K562 (cell line): ENCODE measurements around the gene TP73. TPM values are rescaled to one million over a fixed set of nuclear protein-coding genes. Genes with fewer than 3 reads are reported as not detected.

Experiments
- ARID2 ChIP-seq: fragments of 450-650 bp; IDR thresholded peaks from 2 replicates; pipeline ENCODE4 v1.6.1; 2017; ENCODE audit warnings: antibody characterized with exemption, mild to moderate bottlenecking
- BACH1 ChIP-seq: fragments of 200-800 bp; sonication (Bioruptor generic); IDR thresholded peaks from 2 replicates; pipeline ENCODE4 v1.6.1; 2016; ENCODE audit warnings: missing genetic modification characterization, missing compliant biosample characterization
- BRF1 ChIP-seq: IDR thresholded peaks from 3 replicates; pipeline ENCODE4 v1.6.1; 2011; ENCODE audit warnings: borderline replicate concordance, mild to moderate bottlenecking; ENCODE audit not compliant: insufficient read length; ENCODE audit errors: extremely low read depth
- CBFA2T2 ChIP-seq: fragments of 450-650 bp; conservative IDR thresholded peaks from 2 replicates; pipeline ENCODE4 v1.6.1; 2017; ENCODE audit warnings: mild to moderate bottlenecking
- CLOCK ChIP-seq: fragments of 250-450 bp; sonication (Bioruptor Pico); IDR thresholded peaks from 2 replicates; pipeline ENCODE4 v1.4.0; 2020; ENCODE audit warnings: mild to moderate bottlenecking, moderate library complexity, borderline replicate concordance
- EZH2 ChIP-seq: IDR thresholded peaks from 2 replicates; pipeline ENCODE4 v1.6.1; 2012; ENCODE audit warnings: low read depth, mild to moderate bottlenecking, inconsistent platforms, low read length, borderline replicate concordance
- IFI16 ChIP-seq: fragments of 250-450 bp; sonication (Bioruptor Pico); IDR thresholded peaks from 2 replicates; pipeline ENCODE4 v2.1.2; 2022; ENCODE audit warnings: mild to moderate bottlenecking, inconsistent platforms
- MLX ChIP-seq, 2 experiments: fragments of 450-650 bp in 1 of 2; sonication (generic) in 1 of 2; formaldehyde crosslinking; conservative IDR thresholded peaks; 2 replicates each; pipeline versions ENCODE4 v1.4.0 to v1.8.1; 2020 to 2022; ENCODE audit warnings: mild to moderate bottlenecking in 1 of 2, missing genetic modification reagents in 1 of 2
- NCOA6 ChIP-seq: fragments of 450-650 bp; IDR thresholded peaks from 2 replicates; pipeline ENCODE4 v1.6.1; 2017; ENCODE audit warnings: mild to moderate bottlenecking
- NCOR1 ChIP-seq: fragments of 450-650 bp; IDR thresholded peaks from 2 replicates; pipeline ENCODE4 v1.6.1; 2016; ENCODE audit warnings: mild to moderate bottlenecking, moderate library complexity
- SIRT6 ChIP-seq: IDR thresholded peaks from one replicate; pipeline ENCODE4 v1.6.1; 2012; ENCODE audit warnings: low read depth, mild to moderate bottlenecking, control low read depth, inconsistent platforms, low read length, moderate library complexity
- THAP12 ChIP-seq: fragments of 250-450 bp; sonication (Bioruptor Pico); IDR thresholded peaks from 2 replicates; pipeline ENCODE4 v1.9.0; 2021; ENCODE audit warnings: mild to moderate bottlenecking, inconsistent platforms
- TSC22D4 ChIP-seq: fragments of 450-650 bp; IDR thresholded peaks from 2 replicates; pipeline ENCODE4 v1.6.1; 2016; ENCODE audit warnings: missing genetic modification characterization, missing biosample characterization, control low read depth
- ZBTB49 ChIP-seq: sonication (generic); formaldehyde crosslinking; IDR thresholded peaks from 2 replicates; pipeline ENCODE4 v1.8.0; 2022; ENCODE audit warnings: missing genetic modification reagents, mild to moderate bottlenecking, borderline replicate concordance
- ZFP91 ChIP-seq: sonication (generic); formaldehyde crosslinking; IDR thresholded peaks from 2 replicates; pipeline ENCODE4 v1.8.0; 2022; ENCODE audit warnings: mild to moderate bottlenecking, missing genetic modification reagents
- ZNF384 ChIP-seq: IDR thresholded peaks from 2 replicates; pipeline ENCODE4 v1.6.1; 2012; ENCODE audit warnings: low read depth, low read length, improper control_type of control experiment
- ZNF76 ChIP-seq: fragments of 250-450 bp; sonication (Bioruptor Pico); IDR thresholded peaks from 2 replicates; pipeline ENCODE4 v1.4.0; 2020; ENCODE audit warnings: mild to moderate bottlenecking, moderate library complexity, borderline replicate concordance
- ZNF785 ChIP-seq: fragments of 250-450 bp; sonication (Bioruptor Pico); IDR thresholded peaks from 2 replicates; pipeline ENCODE4 v1.4.0; 2020; ENCODE audit warnings: mild to moderate bottlenecking
- polyA plus RNA-seq, 8 experiments: library from polyadenylated mRNA; depleted of rRNA in 4 of 8; stranded (reverse) in 5 of 8; unstranded in 3 of 8; fragments of >200 nt; fragmentation: Nextera tagmentation in 2 of 8; fragmentation: Illumina TruSeq in 1 of 8; extraction: Ambion mirVana in 2 of 8; extraction: Trizol in 1 of 8; gene quantifications; 2 replicates each; pipeline versions ENCODE4 v1.2.1 to v1.2.3, GENCODE V29; 2011 to 2014; ENCODE audit warnings: inconsistent platforms in 1 of 8, missing spikeins in 1 of 8
- total RNA-seq, 7 experiments: library from RNA; depleted of rRNA in 6 of 7; stranded (reverse); fragments of >200 nt in 6 of 7; fragmentation: Illumina TruSeq in 2 of 7; extraction: Trizol in 2 of 7; gene quantifications; 2 replicates each; pipeline versions ENCODE4 v1.2.1 to v1.2.3, GENCODE V29; 2011 to 2021; ENCODE audit warnings: low replicate concordance in 1 of 7

The TP73 gene
- total and polyA plus RNA-seq, 9 of the 15 experiments (the other 6 are each of a cell fraction or from before 2014, with no cell fraction given): 0.07 to 1.6 (median 0.40) TPM; not detected in 2

- TF ChIP-seq ZFP91 (CRISPR knock-in tag): no peak
- no peak for TF ChIP-seq EZH2
- no peak for TF ChIP-seq CLOCK (CRISPR knock-in tag)
- no peak; the same call in 1 of the 2 replicates for TF ChIP-seq NCOR1
- TF ChIP-seq NCOA6: no peak
- TF ChIP-seq ZBTB49: no peak
- TF ChIP-seq SIRT6: no peak
- TF ChIP-seq THAP12: peak; percentile 64; the same call in 1 of the 2 replicates
- TF ChIP-seq ZNF76 (CRISPR knock-in tag): no peak
- no peak for TF ChIP-seq MLX (CRISPR knock-in tag; conservative IDR thresholded peaks at IDR 0.05)
- no peak for TF ChIP-seq ARID2
- no peak for TF ChIP-seq TSC22D4
- TF ChIP-seq CBFA2T2: peak; percentile 65
- no peak for TF ChIP-seq IFI16 (CRISPR knock-in tag)
- no peak for TF ChIP-seq ZNF785 (CRISPR knock-in tag)
- TF ChIP-seq BRF1: no peak
- no peak for TF ChIP-seq BACH1 (tag)
- TF ChIP-seq ZNF384: no peak
These were observed 27.0 kb upstream of the TP73 start (continued) for GRCh38 chr1:3625151-3625907.
